GM12875 (cell line): ENCODE measurements around the gene LGALS9C.
"Not testable (repeated sequence)": the region's sequence is repeated elsewhere in the genome, so short reads cannot be mapped to it uniquely, and the experiment has no call there.

Source experiments
- H3K4me3 ChIP-seq: one replicate; pipeline ENCODE4 v1.5.1; 2011; ENCODE audit warnings: low read depth, low read length, control low read depth
- CTCF ChIP-seq: IDR thresholded peaks from 2 replicates; pipeline ENCODE4 v1.5.1; 2011; ENCODE audit warnings: low read depth, mild to moderate bottlenecking, control low read depth, inconsistent platforms, low read length, moderate library complexity, borderline replicate concordance; ENCODE audit not compliant: insufficient read depth

Gene LGALS9C

GRCh38 chr17:18476508-18477308 is at the start of gene LGALS9C:
TSS of gene LGALS9C (plus strand) at chr17:18476789. CDS start at chr17:18476855, 66 bp downstream.
- not testable (repeated sequence) for H3K4me3 ChIP-seq

- H3K4me3 ChIP-seq, result not testable (repeated sequence)
Measured at GRCh38 chr17:18432206-18432605, 44.4 kb upstream of the LGALS9C start.

DNA sequence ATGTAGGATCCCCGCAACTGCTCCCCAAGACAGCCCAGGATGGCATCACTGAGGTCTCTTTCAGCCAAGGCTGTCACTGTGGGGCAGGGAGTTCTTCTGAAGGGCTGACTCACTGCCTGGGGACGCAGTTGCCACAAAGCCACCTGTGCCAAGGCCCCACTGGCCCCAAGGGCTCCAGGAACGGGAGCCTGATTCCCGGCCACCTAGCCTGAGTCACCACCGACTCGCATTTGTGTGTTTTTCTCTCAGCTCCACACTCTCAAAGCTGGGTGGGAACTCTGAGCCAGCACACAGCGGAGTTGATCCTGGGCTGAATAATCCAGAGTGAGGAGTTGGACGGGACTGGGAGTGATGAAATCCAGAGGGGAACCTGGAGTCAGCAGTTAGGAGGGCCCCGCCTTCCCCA is 37.1 kb upstream of the LGALS9C start:
- H3K4me3 ChIP-seq, result not testable (repeated sequence)

DNA sequence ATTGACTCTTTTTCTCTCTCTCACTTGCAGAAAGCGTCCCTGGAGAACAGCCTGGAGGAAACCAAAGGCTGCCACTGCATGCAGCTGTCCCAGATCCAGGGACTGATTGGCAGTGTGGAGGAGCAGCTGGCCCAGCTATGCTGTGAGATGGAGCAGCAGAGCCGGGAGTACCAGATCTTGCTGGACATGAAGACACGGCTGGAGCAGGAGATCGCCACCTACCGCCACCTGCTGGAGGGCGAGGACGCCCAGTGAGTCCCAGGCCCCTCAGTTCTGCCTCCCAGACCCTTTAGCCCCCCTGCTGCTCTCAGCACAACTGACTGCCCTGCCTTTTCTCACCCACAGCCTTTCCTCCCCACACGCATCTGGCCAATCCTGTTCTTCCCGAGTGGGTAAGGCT is 34.5 kb upstream of the LGALS9C start:
- H3K4me3 ChIP-seq, result not testable (repeated sequence)
- TF ChIP-seq CTCF, result peak; percentile 31; the same call in 1 of the 2 replicates

GRCh38 chr17:18442532-18442931 is 34.1 kb upstream of the LGALS9C start:
- H3K4me3 ChIP-seq, result not testable (repeated sequence)

GRCh38 chr17:18447476-18448205 is 28.9 kb upstream of the LGALS9C start:
- not testable (repeated sequence) for H3K4me3 ChIP-seq

DNA sequence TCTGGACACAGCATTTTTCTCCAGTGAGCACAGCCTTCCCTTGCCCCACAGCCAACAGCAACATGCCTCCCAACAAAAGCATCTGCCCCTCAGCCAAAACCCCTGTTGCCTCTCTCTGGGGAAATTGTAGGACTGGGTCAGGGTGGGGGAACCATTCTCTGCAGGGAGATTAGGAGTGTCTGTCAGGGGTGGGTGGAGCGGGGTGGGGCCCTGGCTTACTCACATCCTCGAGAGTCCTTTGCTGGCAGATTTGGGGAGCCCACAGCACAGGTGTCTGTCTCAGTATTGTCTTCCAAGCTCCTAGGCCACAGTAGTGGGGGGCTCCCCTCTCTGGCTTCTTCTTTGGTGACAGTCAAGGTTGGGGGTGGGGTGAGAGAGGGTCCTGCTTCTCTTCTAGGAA is 28.3 kb upstream of the LGALS9C start:
- H3K4me3 ChIP-seq, result not testable (repeated sequence)

GRCh38 chr17:18449833-18450232 is 26.8 kb upstream of the LGALS9C start:
- H3K4me3 ChIP-seq, result not testable (repeated sequence)

DNA sequence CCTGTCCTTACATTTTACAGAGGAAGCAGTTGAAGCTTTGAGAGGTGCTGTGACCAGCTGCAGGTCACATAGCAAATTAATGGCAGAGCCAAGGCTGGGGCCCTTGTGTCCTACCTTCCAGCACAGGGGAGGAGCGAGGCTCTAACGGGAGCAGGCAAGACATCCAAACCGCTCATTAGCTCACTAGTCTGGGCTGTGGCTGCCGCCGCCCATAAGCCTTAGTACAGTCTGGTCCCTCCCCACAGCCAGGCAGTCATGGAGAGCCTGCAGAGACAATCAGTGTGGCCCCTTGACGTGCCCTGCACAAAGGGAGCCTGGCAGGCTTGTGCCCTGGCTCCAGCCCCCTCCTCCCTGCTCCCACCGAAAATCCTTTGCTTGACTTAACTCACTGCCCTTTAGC is 25.6 kb upstream of the LGALS9C start:
- not testable (repeated sequence) for H3K4me3 ChIP-seq

DNA sequence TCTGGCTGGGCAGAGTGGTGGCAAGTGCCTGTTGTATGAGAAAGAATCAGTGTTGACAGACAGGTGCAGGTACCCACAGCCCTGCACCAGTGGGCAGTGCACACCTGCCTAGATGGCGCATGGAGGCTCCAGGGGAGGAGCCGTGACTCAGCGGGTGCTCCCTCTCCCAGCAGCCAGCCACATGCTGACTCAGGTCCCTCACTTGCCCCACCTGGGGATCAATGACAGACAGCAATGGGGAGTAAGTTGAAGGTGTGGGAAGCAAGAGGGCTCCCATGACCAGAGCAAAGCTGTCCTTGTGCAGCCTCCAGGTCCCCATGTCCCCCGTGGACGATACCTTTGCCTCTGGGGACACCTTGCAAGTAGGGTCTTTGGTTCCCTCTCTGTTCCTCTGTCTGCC is 24.6 kb upstream of the LGALS9C start:
- H3K4me3 ChIP-seq, result not testable (repeated sequence)

DNA sequence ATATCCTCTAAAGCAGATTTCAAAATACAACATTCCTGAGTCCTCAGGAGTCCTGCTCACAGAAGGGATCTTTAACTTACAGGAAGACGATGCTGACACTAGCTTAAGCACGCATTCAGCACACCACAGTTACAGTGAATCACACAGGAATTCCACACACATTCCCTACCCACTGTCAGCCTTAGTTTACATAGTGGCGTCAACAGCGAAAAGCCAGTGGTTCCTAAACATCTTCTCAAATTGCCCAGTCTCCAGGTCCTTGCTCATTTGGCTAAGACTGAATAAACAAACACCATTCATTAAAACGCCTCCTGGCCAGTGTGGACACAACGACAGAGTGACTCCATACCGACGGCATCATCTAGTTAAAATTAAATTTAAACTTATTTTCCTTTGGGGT is 17.6 kb upstream of the LGALS9C start:
- H3K4me3 ChIP-seq, result not testable (repeated sequence)

GRCh38 chr17:18463831-18464502 is 12.6 kb upstream of the LGALS9C start:
- not testable (repeated sequence) for H3K4me3 ChIP-seq

- not testable (repeated sequence) for H3K4me3 ChIP-seq
Measured at GRCh38 chr17:18466250-18466983, 10.2 kb upstream of the LGALS9C start.

DNA sequence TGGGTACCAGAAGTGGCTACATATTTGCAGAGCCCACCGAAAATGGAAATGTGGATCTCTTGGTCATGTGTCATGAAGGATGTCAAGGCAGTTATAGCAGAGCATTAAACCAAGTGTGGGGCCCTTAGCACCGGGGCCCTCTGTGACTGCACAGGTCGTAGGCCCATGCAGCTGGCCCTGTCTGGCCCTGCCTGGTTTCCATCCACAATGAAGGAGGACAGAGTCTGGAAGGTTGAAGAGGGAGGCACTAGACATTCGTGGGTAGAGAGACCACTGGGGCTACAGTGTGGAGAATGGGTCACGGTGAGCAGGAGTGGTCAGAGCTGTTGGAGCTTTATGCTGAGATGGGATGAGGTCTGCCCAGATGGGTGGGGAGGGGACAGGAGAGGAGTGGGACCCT is 9.6 kb upstream of the LGALS9C start:
- not testable (repeated sequence) for H3K4me3 ChIP-seq

DNA sequence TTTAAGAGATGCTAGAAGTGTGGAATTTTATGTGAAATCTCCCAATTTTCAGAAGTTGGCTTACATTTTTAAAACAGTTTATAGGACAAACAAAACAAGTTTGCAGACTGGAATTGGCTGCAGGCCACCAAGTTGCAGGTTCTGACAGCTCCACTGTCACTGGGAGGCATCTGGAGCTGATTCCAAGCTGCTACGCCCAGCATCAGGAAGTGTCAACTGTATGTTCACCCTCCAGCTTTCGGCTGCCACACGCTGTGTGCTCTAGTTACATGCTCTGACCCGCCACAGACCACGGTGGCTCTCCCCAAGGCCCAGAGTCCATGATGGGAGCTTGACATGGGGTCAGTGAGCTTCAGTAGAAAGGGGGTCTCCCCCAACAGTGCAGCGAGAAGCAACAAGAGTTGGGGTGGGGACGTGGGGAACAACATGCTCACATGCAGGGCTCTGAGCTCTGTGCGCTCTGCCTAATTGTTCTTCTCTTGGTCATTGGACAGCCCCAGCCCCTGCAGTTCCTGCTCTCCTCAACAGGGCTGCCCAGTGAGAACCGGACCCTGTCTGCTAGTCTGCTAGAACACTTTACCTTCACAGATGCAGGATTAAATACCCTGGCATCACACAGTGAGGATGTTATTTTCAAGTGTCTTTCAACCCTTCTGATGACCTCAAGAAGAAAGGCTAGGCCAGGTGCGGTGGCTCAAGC is 8.0 kb upstream of the LGALS9C start:
- not testable (repeated sequence) for H3K4me3 ChIP-seq

GRCh38 chr17:18469837-18470236 is 6.8 kb upstream of the LGALS9C start:
- H3K4me3 ChIP-seq, result not testable (repeated sequence)

DNA sequence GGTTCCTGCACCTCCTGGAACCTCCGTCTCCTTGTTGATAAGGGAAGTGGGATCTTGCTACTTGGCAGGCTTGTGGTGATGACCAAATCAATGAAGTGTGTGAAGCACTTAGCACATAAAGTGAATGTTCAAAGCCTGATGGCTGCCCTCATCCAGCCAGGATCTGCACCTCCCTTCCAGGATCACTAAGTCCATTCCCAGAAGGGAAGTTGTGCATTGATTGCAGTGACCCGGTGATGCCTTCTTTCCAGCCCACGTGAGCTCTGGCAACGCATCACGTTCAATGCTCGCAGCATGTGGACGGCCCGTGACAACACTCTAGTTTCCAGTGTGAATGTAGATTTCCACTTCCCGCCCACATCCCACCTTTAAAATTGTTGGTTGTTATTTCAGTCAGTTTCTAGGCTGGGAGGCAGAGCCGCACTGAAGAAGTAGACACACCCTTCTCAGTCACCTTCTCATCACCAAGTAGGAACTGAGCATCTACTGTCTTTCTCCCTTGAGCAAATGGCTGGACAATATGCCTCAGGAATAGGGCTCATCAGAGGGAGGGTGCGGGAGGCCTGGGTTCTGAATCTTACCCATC is 6.2 kb upstream of the LGALS9C start:
- not testable (repeated sequence) for H3K4me3 ChIP-seq

- not testable (repeated sequence) for H3K4me3 ChIP-seq
Measured at GRCh38 chr17:18473967-18474366, 2.6 kb upstream of the LGALS9C start.
